Choroid plexus epithelial cell (primary cell): Measurements from ENCODE around the gene WDR81.

Experiments
- DNase-seq: peaks from one replicate; pipeline ENCODE4 v3.0.0-alpha.2; 2010; ENCODE audit warnings: low read depth
- H3K4me3 ChIP-seq: 2 replicates; pipeline ENCODE4 v1.5.1; 2011; ENCODE audit warnings: low read depth, mild to moderate bottlenecking, control low read depth, low read length, moderate library complexity
- CTCF ChIP-seq: conservative IDR thresholded peaks from 2 replicates; pipeline ENCODE4 v1.5.1; 2011; ENCODE audit warnings: low read depth, mild to moderate bottlenecking, control low read depth, inconsistent platforms, low read length, moderate library complexity

Gene WDR81

GRCh38 chr17:1713878-1714426, 10.6 kb upstream of the WDR81 start:
- peak overlapping the region; percentile 94 for H3K4me3 ChIP-seq
- peak; percentile 56 for DNase-seq

GRCh38 chr17:1714427-1714979, 10.0 kb upstream of the WDR81 start:
- no peak for TF ChIP-seq CTCF
- peak overlapping the region; percentile 94 for H3K4me3 ChIP-seq
- peak; percentile 99 for DNase-seq

More at GRCh38 chr17:1713878-1714426, 10.6 kb upstream of the WDR81 start:
- peak; percentile 55 for TF ChIP-seq CTCF

GRCh38 chr17:1714980-1715802, 9.3 kb upstream of the WDR81 start:
- no peak for TF ChIP-seq CTCF
- peak; percentile 93 for DNase-seq
- peak overlapping the region; percentile 94 for H3K4me3 ChIP-seq

GRCh38 chr17:1715803-1716075, 8.8 kb upstream of the WDR81 start:
- no peak for DNase-seq
- peak overlapping the region; percentile 94 for H3K4me3 ChIP-seq
- no peak for TF ChIP-seq CTCF

- peak; percentile 32 for TF ChIP-seq CTCF
- peak overlapping the region; percentile 94 for H3K4me3 ChIP-seq
- peak; percentile 100 for DNase-seq
These were observed 8.2 kb upstream of the WDR81 start for GRCh38 chr17:1716076-1716911.

GRCh38 chr17:1716912-1717695, 7.4 kb upstream of the WDR81 start:
- TF ChIP-seq CTCF: no peak
- DNase-seq: peak; percentile 99
- H3K4me3 ChIP-seq: peak overlapping the region; percentile 81
